ENCODE data around the gene KDM2A. TPM values are rescaled to one million over a fixed set of nuclear protein-coding genes. Genes with fewer than 3 reads are reported as not detected.

Gene KDM2A
- total RNA-seq, 1 donor from 2014 or later = 44.1 TPM

GRCh38 chr11:67260885-67261639 is 142.0 kb downstream of the KDM2A start:
- peak; percentile 79 for DNase-seq (ENCODE audit: low spot score)

GRCh38 chr11:67261640-67261945 is 142.5 kb downstream of the KDM2A start:
- no peak for DNase-seq (ENCODE audit: low spot score)

DNA sequence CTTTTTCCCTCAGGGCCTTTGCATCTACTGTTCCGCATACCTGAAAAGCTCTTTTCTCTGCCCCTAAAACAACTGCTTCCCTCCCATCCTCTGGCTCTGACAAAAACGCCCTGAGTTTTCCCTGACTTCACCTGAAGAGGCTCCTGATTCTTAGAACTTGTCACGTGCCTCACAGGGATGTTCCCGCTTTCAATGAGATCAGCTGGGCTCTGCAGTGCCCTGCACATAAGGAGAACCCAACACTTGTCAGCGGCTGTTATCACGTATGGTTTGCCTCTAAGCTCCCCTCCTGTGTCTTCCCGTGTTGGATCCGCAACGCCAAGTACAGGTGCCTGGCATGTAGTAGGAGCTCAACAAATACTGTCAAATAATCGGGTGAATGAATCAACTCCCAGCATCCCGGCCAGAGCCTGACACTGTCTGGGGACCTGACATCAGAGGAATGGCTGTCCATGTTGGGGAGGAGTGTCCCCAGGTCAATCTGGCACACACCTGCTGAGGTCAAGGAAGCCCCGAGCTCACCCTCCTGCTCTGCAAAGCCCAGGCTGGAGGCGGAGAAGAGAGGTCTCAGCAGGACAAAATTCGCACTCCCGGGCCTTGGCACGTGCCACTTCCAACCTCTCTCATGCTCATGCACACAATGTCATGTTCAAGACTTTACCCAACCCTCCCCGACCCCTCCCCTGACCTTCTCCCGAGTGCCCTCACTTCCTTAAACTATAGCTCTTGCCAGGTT is 143.1 kb downstream of the KDM2A start:
- DNase-seq (ENCODE audit: low spot score) = no peak

DNA sequence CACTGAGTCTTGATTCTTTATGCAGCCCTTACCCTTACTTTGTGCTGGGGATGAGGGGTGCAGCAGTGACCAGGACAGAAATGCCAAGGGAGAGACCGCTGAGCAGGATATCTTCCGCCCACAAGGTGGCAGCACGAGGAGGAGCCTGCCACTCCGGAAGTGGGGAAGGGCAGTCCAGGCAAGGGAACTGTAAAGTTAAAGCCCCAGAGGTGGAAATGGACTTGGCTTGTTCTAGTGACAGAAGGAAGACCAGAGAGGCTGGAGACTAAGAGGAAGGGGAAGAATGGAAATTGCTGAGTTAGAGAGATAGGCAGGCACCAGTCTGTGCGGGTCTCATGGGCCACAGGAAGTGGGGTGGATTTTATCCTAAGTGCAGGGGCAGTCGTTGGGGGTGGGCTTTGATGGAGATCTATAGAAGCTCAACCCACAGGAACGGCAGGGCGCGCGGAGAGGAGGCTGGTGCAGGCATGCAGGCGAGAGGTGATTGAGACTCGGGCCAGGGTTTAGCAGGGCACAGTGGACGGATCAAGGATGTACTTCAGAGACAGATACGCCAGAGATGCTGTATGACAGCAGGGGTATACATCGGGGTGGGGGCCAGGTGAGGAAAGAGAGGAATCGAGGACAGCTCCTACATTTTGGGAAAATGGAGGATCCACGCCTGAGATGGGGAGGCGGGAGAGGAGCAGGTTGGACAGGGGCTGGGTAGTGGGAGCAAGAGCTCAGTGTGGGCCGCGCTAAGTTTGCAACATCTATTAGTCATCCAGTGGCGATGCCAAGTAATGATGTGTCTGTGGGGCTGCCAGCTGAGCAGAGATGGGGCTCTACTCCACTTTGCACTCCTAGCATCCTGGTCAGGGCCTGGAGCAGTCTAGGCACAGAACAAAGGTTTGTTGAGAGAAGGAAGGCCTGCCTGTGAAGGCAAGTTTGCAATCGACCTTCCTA is 143.9 kb downstream of the KDM2A start:
- peak; percentile 84 for DNase-seq (ENCODE audit: low spot score)

GRCh38 chr11:67264260-67264659 is 145.2 kb downstream of the KDM2A start:
- DNase-seq (ENCODE audit: low spot score) = no peak

- DNase-seq (ENCODE audit: low spot score) = no peak
These were observed 146.0 kb downstream of the KDM2A start for GRCh38 chr11:67264877-67265632.

GRCh38 chr11:67265633-67266448 is 146.8 kb downstream of the KDM2A start:
- peak; percentile 59 for DNase-seq (ENCODE audit: low spot score)

GRCh38 chr11:67266449-67267187 is 147.6 kb downstream of the KDM2A start, which contains the start of gene GRK2:
Gene GRK2 (plus strand): TSS chr11:67266473. CDS start chr11:67266700, 227 bp downstream.
- peak; percentile 40 for DNase-seq (ENCODE audit: low spot score)

- DNase-seq (ENCODE audit: low spot score) = no peak
These were observed 148.4 kb downstream of the KDM2A start for GRCh38 chr11:67267188-67268080.

- DNase-seq (ENCODE audit: low spot score) = no peak
These were observed 149.3 kb downstream of the KDM2A start for GRCh38 chr11:67268081-67268961.

DNA sequence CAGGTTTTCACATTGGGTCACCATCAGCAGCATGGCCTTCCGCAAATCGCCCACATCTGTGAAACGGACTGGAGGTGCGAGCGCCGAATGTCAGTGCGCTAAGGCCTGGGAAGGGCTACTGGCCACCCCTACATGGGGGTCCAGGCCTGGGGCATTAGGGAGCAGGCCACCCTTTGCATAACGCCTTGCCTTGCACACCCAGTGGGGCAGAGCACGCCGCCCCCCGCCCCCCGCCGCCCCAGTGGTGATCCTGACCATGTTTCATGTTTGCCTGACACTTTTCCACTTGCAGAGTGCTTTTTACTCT is 149.9 kb downstream of the KDM2A start:
- DNase-seq (ENCODE audit: low spot score) = no peak

GRCh38 chr11:67269401-67270255 is 150.6 kb downstream of the KDM2A start:
- no peak for DNase-seq (ENCODE audit: low spot score)

GRCh38 chr11:67270256-67271204 is 151.5 kb downstream of the KDM2A start:
- peak; percentile 74 for DNase-seq (ENCODE audit: low spot score)

GRCh38 chr11:67271205-67271540 is 152.1 kb downstream of the KDM2A start:
- no peak for DNase-seq (ENCODE audit: low spot score)

DNA sequence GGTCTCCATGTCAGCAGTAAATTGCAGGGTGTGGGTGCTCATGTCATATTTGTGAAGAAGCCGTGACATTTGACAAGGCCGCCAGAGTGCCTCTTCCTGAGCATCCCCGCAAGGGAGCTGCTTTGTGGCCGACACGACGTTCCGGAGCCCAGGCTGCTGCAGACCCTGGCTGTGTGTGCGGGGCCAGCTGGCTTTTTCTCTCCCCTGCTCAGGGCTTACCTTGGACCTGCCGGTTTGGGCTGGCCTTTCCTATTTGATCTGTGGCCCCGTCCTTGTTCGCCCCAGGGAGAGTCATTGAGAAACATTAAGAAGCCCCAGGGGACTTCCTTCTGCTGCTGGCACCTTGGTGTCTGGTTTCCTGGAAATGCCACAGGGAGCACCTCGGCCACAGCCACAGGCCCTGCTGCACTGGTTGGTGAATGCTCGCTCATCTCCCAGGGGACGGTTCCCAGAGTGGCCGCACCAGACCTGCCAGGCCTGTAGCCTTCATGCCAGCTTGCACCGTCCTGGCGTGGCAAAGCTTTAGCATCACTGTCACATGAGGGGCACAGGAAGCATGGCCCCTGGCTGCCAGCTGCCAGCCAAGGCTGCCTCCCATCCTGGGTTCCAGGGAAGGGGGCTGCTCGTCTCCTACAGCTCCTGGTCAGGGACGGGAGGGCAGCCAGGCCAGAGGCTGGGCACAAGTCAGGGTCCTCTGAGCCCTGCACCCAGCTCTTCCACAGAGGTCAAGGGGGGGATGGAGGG is 152.7 kb downstream of the KDM2A start:
- no peak for DNase-seq (ENCODE audit: low spot score)

Data from umbilical cord (tissue), 2 donors.